PC-9 (cell line): ENCODE data around the gene AGTPBP1.

Experiments
- EZH2 ChIP-seq: fragments of 200-600 bp; sonication (generic); IDR thresholded peaks from 2 replicates; pipeline ENCODE4 v1.8.0; 2017; ENCODE audit warnings: antibody characterized with exemption, low read depth
- TF ChIP-seq, protein P1 (sequence below): fragments of 200-600 bp; sonication (generic); conservative IDR thresholded peaks from 2 replicates; pipeline ENCODE4 v1.6.1; 2017; ENCODE audit warnings: mixed run types, antibody characterized with exemption, mild to moderate bottlenecking, moderate library complexity

DNA sequence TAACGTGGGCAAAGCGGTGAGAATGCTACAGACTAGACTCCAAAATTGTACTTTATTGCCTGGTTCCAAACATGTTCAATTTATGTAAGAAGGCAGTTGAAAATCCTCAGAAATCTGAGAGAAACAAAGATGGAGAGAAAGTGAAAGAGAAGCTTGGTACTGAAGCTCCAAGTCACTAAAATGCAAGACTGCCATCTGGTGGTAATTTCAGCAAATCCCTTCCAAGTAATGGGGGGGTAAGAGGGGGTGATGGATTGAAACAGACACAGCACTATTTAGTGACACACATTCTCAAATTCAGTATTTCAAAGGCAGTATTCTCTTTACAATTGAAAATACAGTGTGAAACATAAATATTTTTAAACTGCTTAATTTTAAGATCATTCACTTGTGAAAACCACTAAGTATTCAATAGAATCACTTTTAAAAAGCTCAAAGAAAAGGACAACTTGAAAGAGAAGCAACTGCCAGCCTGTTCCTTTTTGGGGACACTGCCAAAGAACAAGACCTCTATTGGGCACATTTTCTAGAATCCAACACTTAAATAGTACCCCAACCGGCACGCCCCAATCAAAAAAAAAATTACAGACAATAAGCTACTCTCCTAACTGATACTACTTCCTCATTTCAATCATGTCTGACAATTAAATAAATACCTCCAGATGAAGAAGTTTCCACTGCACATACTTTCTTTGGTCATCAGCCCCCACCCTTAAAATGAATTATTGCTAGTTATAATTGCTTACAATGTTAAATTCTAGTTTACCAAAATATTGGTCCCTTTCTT lies 131.5 kb downstream of the AGTPBP1 start:
- TF ChIP-seq, protein P1, sequence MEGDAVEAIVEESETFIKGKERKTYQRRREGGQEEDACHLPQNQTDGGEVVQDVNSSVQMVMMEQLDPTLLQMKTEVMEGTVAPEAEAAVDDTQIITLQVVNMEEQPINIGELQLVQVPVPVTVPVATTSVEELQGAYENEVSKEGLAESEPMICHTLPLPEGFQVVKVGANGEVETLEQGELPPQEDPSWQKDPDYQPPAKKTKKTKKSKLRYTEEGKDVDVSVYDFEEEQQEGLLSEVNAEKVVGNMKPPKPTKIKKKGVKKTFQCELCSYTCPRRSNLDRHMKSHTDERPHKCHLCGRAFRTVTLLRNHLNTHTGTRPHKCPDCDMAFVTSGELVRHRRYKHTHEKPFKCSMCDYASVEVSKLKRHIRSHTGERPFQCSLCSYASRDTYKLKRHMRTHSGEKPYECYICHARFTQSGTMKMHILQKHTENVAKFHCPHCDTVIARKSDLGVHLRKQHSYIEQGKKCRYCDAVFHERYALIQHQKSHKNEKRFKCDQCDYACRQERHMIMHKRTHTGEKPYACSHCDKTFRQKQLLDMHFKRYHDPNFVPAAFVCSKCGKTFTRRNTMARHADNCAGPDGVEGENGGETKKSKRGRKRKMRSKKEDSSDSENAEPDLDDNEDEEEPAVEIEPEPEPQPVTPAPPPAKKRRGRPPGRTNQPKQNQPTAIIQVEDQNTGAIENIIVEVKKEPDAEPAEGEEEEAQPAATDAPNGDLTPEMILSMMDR: peak; percentile 91
- TF ChIP-seq EZH2: no peak
